Measurements from ENCODE around the gene C20orf96. TPM values are rescaled to one million over a fixed set of nuclear protein-coding genes. Genes with fewer than 3 reads are reported as not detected.

The C20orf96 gene
- total RNA-seq, 3 donors from 2014 or later, result 2.6 to 9.2 (median 6.1) TPM

GRCh38 chr20:295804-296203, 5.3 kb upstream of the C20orf96 start:
- peaks cover 4 to 19% of the 10 kb centered on the region in 2 donors for H3K4me1 ChIP-seq
- H3K27ac ChIP-seq, result no peak overlapping the region
- intact Hi-C loops (cut with DNase I; ENCODE audit: low total_unique reads), result no loop called here
- DNase-seq (ENCODE audit: low spot score in 2 of 2), result no peak
- TF ChIP-seq POLR2AphosphoS5 (IDR thresholded peaks at IDR 0.05) (no peak), POLR2A (IDR thresholded peaks at IDR 0.05) (no peak), CTCF (IDR thresholded peaks at IDR 0.05) (no peak)
- H3K4me3 ChIP-seq, result no peak overlapping the region
- no peaks in the 10 kb centered on the region for H3K36me3 ChIP-seq
- H3K27me3 ChIP-seq, result no peaks in the 10 kb centered on the region
- no peaks in the 10 kb centered on the region for H3K9me3 ChIP-seq

- H3K4me1 ChIP-seq, result peaks cover 4 to 11% of the 10 kb centered on the region in 2 donors
- no peaks in the 10 kb centered on the region for H3K9me3 ChIP-seq
- TF ChIP-seq POLR2A (IDR thresholded peaks at IDR 0.05) (no peak), POLR2AphosphoS5 (IDR thresholded peaks at IDR 0.05) (no peak), CTCF (IDR thresholded peaks at IDR 0.05) (no peak)
- no peak overlapping the region for H3K27ac ChIP-seq
- no peaks in the 10 kb centered on the region for H3K36me3 ChIP-seq
- no peaks in the 10 kb centered on the region for H3K27me3 ChIP-seq
- DNase-seq (ENCODE audit: low spot score in 2 of 2), result no peak
- intact Hi-C loops (cut with DNase I; ENCODE audit: low total_unique reads), result no loop called here
- no peak overlapping the region for H3K4me3 ChIP-seq
Measured at GRCh38 chr20:294602-295001, 4.1 kb upstream of the C20orf96 start.

GRCh38 chr20:289693-290083, 862 bp downstream of the C20orf96 start:
- no peaks in the 10 kb centered on the region for H3K4me1 ChIP-seq
- no peaks in the 10 kb centered on the region for H3K27me3 ChIP-seq
- H3K27ac ChIP-seq, result peak overlapping the region; percentile 87
- no peak for TF ChIP-seq POLR2AphosphoS5 (IDR thresholded peaks at IDR 0.05)
- no peak for TF ChIP-seq CTCF (IDR thresholded peaks at IDR 0.05)
- no peak for TF ChIP-seq POLR2A (IDR thresholded peaks at IDR 0.05)
- H3K9me3 ChIP-seq, result no peaks in the 10 kb centered on the region
- no peak for DNase-seq (ENCODE audit: low spot score in 2 of 2)
- intact Hi-C loops (cut with DNase I; ENCODE audit: low total_unique reads), result no loop called here
- H3K4me3 ChIP-seq, result peak overlapping the region; percentile 59 to 70 (median 67)
- H3K36me3 ChIP-seq, result no peaks in the 10 kb centered on the region

- peak overlapping the region in 1 of 3 donors; percentile 67 for H3K4me3 ChIP-seq
- no peak for TF ChIP-seq CTCF (IDR thresholded peaks at IDR 0.05)
- TF ChIP-seq POLR2A (IDR thresholded peaks at IDR 0.05), result no peak
- no peak for TF ChIP-seq POLR2AphosphoS5 (IDR thresholded peaks at IDR 0.05)
- no peaks in the 10 kb centered on the region for H3K36me3 ChIP-seq
- no peaks in the 10 kb centered on the region for H3K4me1 ChIP-seq
- intact Hi-C loops (cut with DNase I; ENCODE audit: low total_unique reads), result no loop called here
- DNase-seq (ENCODE audit: low spot score in 2 of 2), result no peak
- H3K27ac ChIP-seq, result no peak overlapping the region
- no peaks in the 10 kb centered on the region for H3K9me3 ChIP-seq
- H3K27me3 ChIP-seq, result no peaks in the 10 kb centered on the region
Measured at GRCh38 chr20:288956-289692, 1.4 kb downstream of the C20orf96 start.

- H3K9me3 ChIP-seq, result no peaks in the 10 kb centered on the region
- DNase-seq (ENCODE audit: low spot score in 2 of 2), result no peak
- no peaks in the 10 kb centered on the region for H3K27me3 ChIP-seq
- no peak overlapping the region for H3K4me3 ChIP-seq
- no peaks in the 10 kb centered on the region for H3K4me1 ChIP-seq
- intact Hi-C loops (cut with DNase I; ENCODE audit: low total_unique reads), result no loop called here
- H3K36me3 ChIP-seq, result no peaks in the 10 kb centered on the region
- H3K27ac ChIP-seq, result no peak overlapping the region
- TF ChIP-seq CTCF (IDR thresholded peaks at IDR 0.05) (no peak), POLR2AphosphoS5 (IDR thresholded peaks at IDR 0.05) (no peak), POLR2A (IDR thresholded peaks at IDR 0.05) (no peak)
Measured at GRCh38 chr20:286508-286907, 4.0 kb downstream of the C20orf96 start.

Data from breast epithelium (tissue), 4 donors.